Cardiac ventricle fibroblast (primary cell): ENCODE data around the gene TOPAZ1. TPM values are rescaled to one million over a fixed set of nuclear protein-coding genes. Genes with fewer than 3 reads are reported as not detected.

Experiments
- total RNA-seq: library from RNA; depleted of rRNA; stranded (reverse); fragments of >200 nt; gene quantifications from 2 replicates; pipeline ENCODE4 v1.2.3, GENCODE V29; 2015

TOPAZ1 gene
- not detected in 2 replicates for total RNA-seq

GRCh38 chr3:44241706-44242105 is at the start of gene TOPAZ1:
Gene TOPAZ1 (plus strand): TSS chr3:44241886. CDS start chr3:44242054, 168 bp downstream.

GRCh38 chr3:44338010-44338827 is 96.5 kb downstream of the TOPAZ1 start, which contains the start of gene TCAIM:
Gene TCAIM (plus strand): TSS chr3:44338766. CDS start chr3:44354783, 16,017 bp downstream.

Other genes with a start within 250 kb of the TOPAZ1 start
- 15.2 and 22.2 TPM in 2 replicates for gene TCAIM, start 96.9 kb downstream of the TOPAZ1 start, total RNA-seq
- 5.9 and 6.4 TPM in 2 replicates for gene ZNF445, start 235.8 kb downstream of the TOPAZ1 start, total RNA-seq